HepG2 (cell line): Measurements from ENCODE around the gene HPCAL4. TPM values are rescaled to one million over a fixed set of nuclear protein-coding genes. Genes with fewer than 3 reads are reported as not detected.

Source experiments
- ATAC-seq: fragments of 200-7000 bp; cut with Tn5 transposase; 3 replicates; pipeline ENCODE4 v1.9.1; 2020; ENCODE audit warnings: mild to moderate bottlenecking, moderate library complexity
- BruUV-seq: library from RNA; stranded (reverse); fragments of 400-500 nt; replicated peaks from 2 replicates; lab custom pipeline; 2021; lab: Mats Ljungman, UMichigan
- CTCF ChIA-PET: fragments of 300-600 bp; formaldehyde crosslinking; extraction: SDS; loops from one replicate; lab custom pipeline; 2021; ENCODE audit warnings: low total read pairs, inconsistent platforms, low intra/inter-chr PET ratio; lab: Yijun Ruan, JAX
- POLR2A ChIA-PET: fragments of 350-600 bp; sonication (Branson Sonifier 250); formaldehyde crosslinking; loops from one replicate; lab custom pipeline; 2020; ENCODE audit warnings: antibody characterized with exemption, inconsistent platforms; lab: Yijun Ruan, JAX
- DNase-seq: peaks from one replicate; pipeline ENCODE4 v3.0.0-alpha.2; 2015; ENCODE audit warnings: low spot score
- FAIRE-seq: peaks from 3 replicates; lab custom pipeline; 2011; peaks lifted over from hg19 to GRCh38; lab: Jason Lieb, UNC
- H2AFZ ChIP-seq: one replicate; pipeline ENCODE4 v1.6.1; 2011; ENCODE audit warnings: low read length, inconsistent platforms
- H3K27ac ChIP-seq: fragments of 300-600 bp; 3 replicates; pipeline ENCODE4 v1.8.0; 2011; ENCODE audit warnings: mixed run types, mild to moderate bottlenecking, mixed read lengths, low read length, inconsistent platforms; ENCODE audit not compliant: insufficient read depth; ENCODE audit errors: extremely low read length
- H3K27me3 ChIP-seq, 2 experiments: fragments of 200-600 bp in 1 of 2; 2 replicates in 1 of 2; 3 replicates in 1 of 2; pipeline versions ENCODE4 v1.6.0 to v1.8.0; 2011; ENCODE audit warnings: low read length in 2 of 2, mild to moderate bottlenecking in 2 of 2, moderate library complexity in 2 of 2, inconsistent platforms in 1 of 2; ENCODE audit not compliant: insufficient read depth in 2 of 2, control insufficient read depth in 1 of 2
- H3K36me3 ChIP-seq, 2 experiments: fragments of 200-600 bp in 1 of 2; replicated peaks in 1 of 2; 2 replicates in 1 of 2; 3 replicates in 1 of 2; pipeline versions ENCODE4 v1.5.1 to v1.8.0; 2011; ENCODE audit warnings: low read length in 2 of 2, inconsistent platforms in 1 of 2; ENCODE audit not compliant: insufficient read depth in 2 of 2, control insufficient read depth in 1 of 2
- H3K4me1 ChIP-seq: 2 replicates; pipeline ENCODE4 v1.5.1; 2012; ENCODE audit warnings: low read length, inconsistent platforms; ENCODE audit not compliant: insufficient read depth
- H3K4me2 ChIP-seq: 2 replicates; pipeline ENCODE4 v1.6.0; 2011; ENCODE audit warnings: low read depth, low read length, inconsistent platforms
- H3K4me3 ChIP-seq, 3 experiments: fragments of 200-600 bp in 1 of 3; sonication (generic), shearing (Covaris generic) in 1 of 3; replicated peaks in 1 of 3; 2 replicates each; pipeline ENCODE4 v1.5.1; 2011 to 2016; ENCODE audit warnings: low read length in 3 of 3, inconsistent platforms in 2 of 3, low read depth in 2 of 3, mild to moderate bottlenecking in 2 of 3, control low read depth in 1 of 3, mixed read lengths in 1 of 3; ENCODE audit not compliant: insufficient read depth in 1 of 3
- H3K79me2 ChIP-seq: one replicate; pipeline ENCODE4 v1.6.1; 2011; ENCODE audit warnings: low read length, inconsistent platforms; ENCODE audit not compliant: insufficient read depth
- H3K9ac ChIP-seq: 2 replicates; pipeline ENCODE4 v1.6.0; 2011; ENCODE audit warnings: mild to moderate bottlenecking, low read depth, low read length, inconsistent platforms; ENCODE audit not compliant: insufficient read depth
- H3K9me3 ChIP-seq: 2 replicates; pipeline ENCODE4 v1.5.1; 2012; ENCODE audit warnings: mild to moderate bottlenecking, low read length
- H4K20me1 ChIP-seq: 2 replicates; pipeline ENCODE4 v1.6.0; 2011; ENCODE audit warnings: inconsistent platforms, mild to moderate bottlenecking, low read length, moderate library complexity; ENCODE audit not compliant: insufficient read depth
- ADNP ChIP-seq: sonication (generic); formaldehyde crosslinking; IDR thresholded peaks from 2 replicates; pipeline ENCODE4 v1.4.0; 2020; ENCODE audit warnings: missing genetic modification reagents
- BRCA1 ChIP-seq: sonication (generic); formaldehyde crosslinking; IDR thresholded peaks from 2 replicates; pipeline ENCODE4 v1.4.0; 2020; ENCODE audit warnings: missing genetic modification reagents
- FOXO1 ChIP-seq: sonication (generic); formaldehyde crosslinking; IDR thresholded peaks from 2 replicates; pipeline ENCODE4 v1.4.0; 2020; ENCODE audit warnings: missing genetic modification reagents
- IRF2 ChIP-seq: IDR thresholded peaks from 2 replicates; pipeline ENCODE4 v1.6.1; 2018; ENCODE audit warnings: missing genetic modification reagents, missing compliant biosample characterization
- KAT7 ChIP-seq: IDR thresholded peaks from 2 replicates; pipeline ENCODE4 v1.6.1; 2018; ENCODE audit warnings: borderline replicate concordance, missing compliant biosample characterization
- KLF11 ChIP-seq: IDR thresholded peaks from 2 replicates; pipeline ENCODE4 v1.6.1; 2016; ENCODE audit warnings: missing compliant biosample characterization
- MAFF ChIP-seq: IDR thresholded peaks from 2 replicates; pipeline ENCODE4 v1.6.1; 2011; ENCODE audit warnings: low read depth, low read length, improper control_type of control experiment
- MAZ ChIP-seq, 2 experiments: sonication (generic) in 1 of 2; formaldehyde crosslinking in 1 of 2; IDR thresholded peaks; 2 replicates each; pipeline versions ENCODE4 v1.5.0 to v1.6.1; 2012 to 2020; ENCODE audit warnings: low read depth in 2 of 2, mild to moderate bottlenecking in 2 of 2, borderline replicate concordance in 1 of 2, improper control_type of control experiment in 1 of 2, low read length in 1 of 2, missing genetic modification reagents in 1 of 2, moderate library complexity in 1 of 2
- NFE2 ChIP-seq: sonication (generic); formaldehyde crosslinking; IDR thresholded peaks from 2 replicates; pipeline ENCODE4 v1.4.0; 2020; ENCODE audit warnings: missing genetic modification reagents
- REPIN1 ChIP-seq: sonication (generic); formaldehyde crosslinking; IDR thresholded peaks from 2 replicates; pipeline ENCODE4 v1.8.0; 2022; ENCODE audit warnings: missing genetic modification reagents, low read depth, mild to moderate bottlenecking, borderline replicate concordance
- SMARCE1 ChIP-seq: fragments of 450-650 bp; IDR thresholded peaks from 2 replicates; pipeline ENCODE4 v1.6.1; 2017; ENCODE audit warnings: borderline replicate concordance
- STAT5B ChIP-seq: sonication (generic); formaldehyde crosslinking; IDR thresholded peaks from 2 replicates; pipeline ENCODE4 v1.4.0; 2020; ENCODE audit warnings: missing genetic modification reagents
- ZNF7 ChIP-seq: IDR thresholded peaks from 2 replicates; pipeline ENCODE4 v1.6.1; 2016; ENCODE audit warnings: missing biosample characterization, missing genetic modification reagents
- ZNF773 ChIP-seq: sonication (generic); formaldehyde crosslinking; IDR thresholded peaks from 2 replicates; pipeline ENCODE4 v1.4.0; 2020; ENCODE audit warnings: missing genetic modification reagents, borderline replicate concordance
- ZNF781 ChIP-seq: sonication (generic); formaldehyde crosslinking; IDR thresholded peaks from 2 replicates; pipeline ENCODE4 v1.5.1; 2020; ENCODE audit warnings: borderline replicate concordance, mild to moderate bottlenecking, missing genetic modification reagents; ENCODE audit errors: not compliant biosample characterization
- WGBS: methylation state at CpG from one replicate; pipeline ENCODE4 v1.1.6; 2017; ENCODE audit warnings: low lambda C conversion rate; 5-methylcytosine and 5-hydroxymethylcytosine counted together
- in situ Hi-C: cut with HindIII; loops from 2 replicates; pipeline ENCODE4 v1.10.0; 2017; ENCODE audit warnings: low pct_unique_long_range_greater_than_20kb; ENCODE audit not compliant: extremely low pct_ligation_motif_present
- intact Hi-C: fragments of 100-400 bp; cut with micrococcal nuclease; formaldehyde crosslinking; loops from one replicate; pipeline ENCODE4 v1.10.0; 2022; ENCODE audit not compliant: unreplicated experiment
- polyA plus RNA-seq, 8 experiments: library from polyadenylated mRNA; depleted of rRNA in 3 of 8; stranded (reverse) in 7 of 8; unstranded in 1 of 8; fragments of >200 nt; fragmentation: Illumina TruSeq in 4 of 8; extraction: Trizol in 4 of 8; gene quantifications; 2 replicates each; pipeline versions ENCODE4 v1.2.1 to v1.2.3, GENCODE V29; 2011 to 2016; ENCODE audit warnings: low read depth in 4 of 8, missing spikeins in 1 of 8, mixed read lengths in 1 of 8; ENCODE audit not compliant: insufficient read depth in 1 of 8
- total RNA-seq, 5 experiments: library from RNA; depleted of rRNA; stranded (reverse); fragments of >200 nt; fragmentation: Illumina TruSeq; extraction: Trizol; gene quantifications; 2 replicates each; pipeline ENCODE4 v1.2.3, GENCODE V29; 2016; ENCODE audit warnings: low read depth in 1 of 5
- TF ChIP-seq, protein P1 (sequence below): sonication (generic); formaldehyde crosslinking; IDR thresholded peaks from 2 replicates; pipeline ENCODE4 v1.5.0; 2020; ENCODE audit warnings: missing genetic modification reagents

The HPCAL4 gene
- total and polyA plus RNA-seq, 2 of the 13 experiments (the other 11 are each of a cell fraction or from before 2014, with no cell fraction given) = not detected

DNA sequence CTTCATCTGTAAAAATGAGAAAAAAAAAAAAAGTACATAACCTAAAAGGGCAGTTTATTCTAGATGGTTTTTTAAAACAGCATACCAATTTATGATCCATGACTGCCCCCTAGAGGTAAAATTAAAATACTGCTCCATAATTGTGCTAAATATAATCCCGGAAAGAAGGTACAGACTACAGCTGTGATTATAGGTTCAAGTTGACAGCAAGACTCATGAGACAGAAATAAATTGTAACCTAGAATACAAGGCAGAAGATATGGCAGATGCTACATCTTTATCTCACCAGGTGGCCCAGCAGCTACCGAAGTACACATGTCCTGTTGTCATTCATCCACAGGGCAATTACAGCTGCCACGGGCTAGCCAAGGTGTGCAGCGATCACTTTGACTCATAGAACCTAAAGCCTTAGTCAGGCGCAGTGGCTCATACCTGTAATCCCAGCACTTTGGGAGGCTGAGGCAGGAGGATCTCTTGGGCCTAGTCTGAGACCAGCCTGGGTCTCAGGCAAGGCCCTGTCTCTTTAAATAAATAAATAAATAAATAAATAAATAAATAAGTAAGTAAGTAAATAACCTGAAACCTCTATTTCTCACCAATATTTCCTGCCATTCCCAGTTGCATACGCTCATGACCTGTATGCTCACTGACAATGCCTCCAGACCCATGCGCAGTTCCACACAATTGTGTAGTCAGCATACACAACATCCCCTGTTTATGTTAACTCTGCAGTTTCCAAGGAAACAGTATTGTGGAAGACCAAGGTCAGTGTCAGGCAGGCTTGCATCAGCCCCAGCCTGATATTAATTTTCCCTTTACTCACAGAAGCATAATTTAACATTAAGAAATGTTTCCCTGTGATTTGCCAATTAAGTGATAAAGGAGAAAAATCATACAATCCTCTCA lies 29.1 kb upstream of the HPCAL4 start (continued):
- TF ChIP-seq MAFF = peak; percentile 74

DNA sequence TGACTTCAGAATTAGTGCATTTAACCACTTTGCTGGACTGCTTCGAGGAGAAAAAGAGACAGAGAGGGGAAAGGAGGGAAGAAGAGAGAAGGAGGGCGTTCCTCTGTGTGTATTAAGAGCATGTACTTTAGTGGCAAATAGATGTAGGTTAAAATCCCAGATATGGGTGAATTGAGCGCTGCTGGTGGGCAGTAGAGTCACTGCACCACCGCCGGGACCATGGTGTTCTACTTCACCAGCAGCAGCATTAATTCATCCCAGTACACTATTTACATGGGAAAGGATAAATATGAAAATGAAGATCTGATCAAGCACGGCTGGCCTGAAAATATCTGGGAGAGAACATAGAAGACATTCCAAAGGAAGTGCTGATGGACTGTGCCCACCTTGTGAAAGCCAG lies 26.6 kb upstream of the HPCAL4 start:
- Histone ChIP-seq H3K79me2 (no peaks in the 10 kb centered on the region), H4K20me1 (no peaks in the 10 kb centered on the region), H3K4me1 (no peaks in the 10 kb centered on the region), H3K4me3 (no peak overlapping the region), H3K36me3 (no peaks in the 10 kb centered on the region), H3K27ac (no peak overlapping the region), H2AFZ (no peak overlapping the region), H3K27me3 (peaks cover 0 to 7% of the 10 kb centered on the region in 2 experiments; a peak in 2 of 5 replicates), H3K4me2 (no peak overlapping the region), H3K9ac (no peak overlapping the region)
- in situ Hi-C loops = no loop called here
- POLR2A ChIA-PET = no interaction called here
- peak; percentile 38; the same call in 1 of the 3 replicates for ATAC-seq
- FAIRE-seq = no peak
- no peak for DNase-seq
- no TSS peak for BruUV-seq
- WGBS = 1% methylated on average over 6 of the region's 6 CpGs
- CTCF ChIA-PET = interaction anchor here (1.8 kb wide), 1 partner anchor 45 kb away, joined by 3 read pairs; no protein-coding TSS in a partner anchor
- TF ChIP-seq NFE2 (CRISPR knock-in tag) (no peak), REPIN1 (no peak), KLF11 (CRISPR knock-in tag) (no peak), BRCA1 (no peak)
- TF ChIP-seq, all 625 proteins: peak for 0
- intact Hi-C loops = loop anchor here (5.0 kb wide), 1 partner anchor 111 kb away; no protein-coding TSS in a partner anchor
- H3K9me3 ChIP-seq = no peaks in the 10 kb centered on the region

- CTCF ChIA-PET = no interaction called here
- Histone ChIP-seq H4K20me1 (no peaks in the 10 kb centered on the region), H3K27ac (no peak overlapping the region), H3K9ac (no peak overlapping the region), H3K4me1 (peaks cover 11% of the 10 kb centered on the region; the same call in 1 of the 2 replicates), H3K4me3 (no peak overlapping the region), H3K4me2 (no peak overlapping the region), H3K36me3 (no peaks in the 10 kb centered on the region), H3K9me3 (no peaks in the 10 kb centered on the region), H2AFZ (no peak overlapping the region), H3K27me3 (peaks cover 0 to 7% of the 10 kb centered on the region in 2 experiments; a peak in 2 of 5 replicates), H3K79me2 (no peaks in the 10 kb centered on the region)
- FAIRE-seq (no peak), DNase-seq (no peak), ATAC-seq (no peak)
- no TSS peak for BruUV-seq
- no peak for TF ChIP-seq ADNP
- TF ChIP-seq MAZ (IDR thresholded peaks at IDR 0.05; ENCODE audit: borderline replicate concordance, low read depth, low read length) = no peak
- TF ChIP-seq MAZ (CRISPR knock-in tag; IDR thresholded peaks at IDR 0.05; ENCODE audit: low read depth) = no peak
- no peak for TF ChIP-seq ZNF773 (CRISPR knock-in tag)
- TF ChIP-seq KAT7 (CRISPR knock-in tag) = no peak
- TF ChIP-seq IRF2 (CRISPR knock-in tag) = no peak
- TF ChIP-seq, protein P1, sequence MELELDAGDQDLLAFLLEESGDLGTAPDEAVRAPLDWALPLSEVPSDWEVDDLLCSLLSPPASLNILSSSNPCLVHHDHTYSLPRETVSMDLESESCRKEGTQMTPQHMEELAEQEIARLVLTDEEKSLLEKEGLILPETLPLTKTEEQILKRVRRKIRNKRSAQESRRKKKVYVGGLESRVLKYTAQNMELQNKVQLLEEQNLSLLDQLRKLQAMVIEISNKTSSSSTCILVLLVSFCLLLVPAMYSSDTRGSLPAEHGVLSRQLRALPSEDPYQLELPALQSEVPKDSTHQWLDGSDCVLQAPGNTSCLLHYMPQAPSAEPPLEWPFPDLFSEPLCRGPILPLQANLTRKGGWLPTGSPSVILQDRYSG (CRISPR knock-in tag) = no peak
- TF ChIP-seq SMARCE1 = no peak
- no peak for TF ChIP-seq FOXO1
- no peak for TF ChIP-seq STAT5B (CRISPR knock-in tag)
- TF ChIP-seq ZNF781 (CRISPR knock-in tag) = no peak
- no peak for TF ChIP-seq ZNF7 (CRISPR knock-in tag)
- in situ Hi-C loops (no loop called here), intact Hi-C loops (no loop called here)
- WGBS = 57% methylated on average over 4 of the region's 5 CpGs
- POLR2A ChIA-PET = no interaction called here
Measured at GRCh38 chr1:39713557-39713956, 22.3 kb upstream of the HPCAL4 start.
